ENCODE measurements around the gene DEFB129.

The DEFB129 gene

DNA sequence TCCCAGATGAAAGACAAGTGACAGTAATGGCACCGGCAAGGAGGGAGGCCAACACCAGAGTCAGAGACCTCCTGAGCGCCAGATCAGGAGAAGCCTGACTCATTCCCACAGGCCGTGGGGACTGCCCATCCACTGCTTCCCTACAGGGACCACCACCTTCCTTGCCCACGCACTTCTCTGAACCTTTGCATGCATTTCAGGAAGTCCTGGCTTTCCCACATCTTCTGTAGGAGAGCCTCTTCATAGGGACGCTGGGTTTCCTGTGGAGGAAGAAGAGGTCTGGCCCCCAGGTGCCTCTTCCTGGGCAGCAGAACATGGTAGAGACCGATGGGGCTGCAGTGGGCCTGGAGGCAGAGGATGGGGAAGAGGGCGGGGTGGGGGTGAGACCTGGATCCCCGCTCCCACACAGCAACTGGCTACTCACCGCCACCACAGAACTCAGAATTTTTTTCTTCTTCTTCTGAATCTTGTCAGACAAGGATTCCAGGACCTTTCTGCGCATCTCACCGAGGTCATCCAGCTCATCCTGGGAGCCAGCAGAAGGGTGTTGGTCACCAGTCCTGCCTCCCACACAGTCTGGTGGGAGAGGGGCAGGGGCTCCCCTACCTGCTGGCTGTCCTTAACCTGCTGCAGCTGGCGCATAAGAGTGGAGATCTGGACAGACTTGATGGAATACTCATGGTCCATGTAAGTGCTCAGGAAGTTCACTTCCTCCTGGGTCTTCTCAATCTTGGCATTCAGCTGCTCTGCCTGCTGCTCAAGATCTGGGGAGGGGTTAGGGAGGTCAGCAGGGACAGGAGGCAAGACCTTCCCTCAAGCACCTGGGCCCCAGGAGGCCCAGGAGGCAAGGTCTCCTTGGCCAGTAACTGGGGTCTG, 49.8 kb downstream of the DEFB129 start:
- H3K9me3 ChIP-seq (ENCODE audit: insufficient read depth, low read depth, low read length), result no peaks in the 10 kb centered on the region
- H3K27ac ChIP-seq (ENCODE audit: low read length), result no peak overlapping the region
- H3K4me3 ChIP-seq (ENCODE audit: low read length), result no peak overlapping the region
- H3K27me3 ChIP-seq (ENCODE audit: insufficient read depth, low read length), result peaks cover 7% of the 10 kb centered on the region; the same call in 1 of the 2 replicates
- no peak overlapping the region for H3K9ac ChIP-seq (ENCODE audit: low read depth, low read length)
- H3K4me1 ChIP-seq (ENCODE audit: insufficient read depth, low read length), result no peaks in the 10 kb centered on the region
- H3K36me3 ChIP-seq (ENCODE audit: insufficient read depth, low read depth, low read length), result peaks cover 35% of the 10 kb centered on the region

DNA sequence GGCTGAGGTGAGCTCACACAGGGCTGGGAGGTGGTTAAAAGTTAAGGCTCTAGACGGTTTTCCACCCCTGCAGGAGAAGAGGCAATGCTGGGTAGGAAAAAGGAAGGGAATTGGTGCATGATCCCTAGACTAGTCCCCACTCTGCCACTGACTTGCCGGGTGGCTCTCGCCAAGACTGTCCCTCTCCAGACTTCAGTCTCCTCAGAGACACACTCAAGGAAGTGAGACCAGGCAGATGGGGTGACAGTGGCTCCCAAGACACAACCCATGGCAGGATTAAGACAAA, 50.4 kb downstream of the DEFB129 start:
- Histone ChIP-seq H3K4me1 (ENCODE audit: insufficient read depth, low read length) (no peaks in the 10 kb centered on the region), H3K36me3 (ENCODE audit: insufficient read depth, low read depth, low read length) (peaks cover 35% of the 10 kb centered on the region)

DNA sequence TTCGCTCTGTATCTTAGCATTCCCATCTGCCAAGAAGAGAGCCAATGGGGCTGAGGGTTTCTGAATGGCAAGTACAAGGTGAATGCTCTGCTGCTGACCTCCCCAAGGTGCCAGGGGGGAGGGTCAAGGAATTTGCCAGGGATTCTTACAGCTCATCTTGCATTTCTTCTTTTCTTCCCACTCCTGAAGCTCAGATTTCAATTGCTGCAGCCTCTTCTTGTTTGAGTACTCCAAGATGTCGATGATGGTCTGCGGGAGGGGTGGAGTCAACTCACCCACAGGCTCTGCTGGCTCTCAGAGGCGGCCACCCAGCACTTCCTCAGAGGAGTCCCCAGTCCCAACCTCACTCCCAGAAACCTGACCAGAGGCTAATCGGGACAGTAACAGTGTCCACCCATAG, 51.1 kb downstream of the DEFB129 start:
- Histone ChIP-seq H3K9me3 (ENCODE audit: insufficient read depth, low read depth, low read length) (no peaks in the 10 kb centered on the region), H3K27ac (ENCODE audit: low read length) (no peak overlapping the region), H3K9ac (ENCODE audit: low read depth, low read length) (no peak overlapping the region), H3K27me3 (ENCODE audit: insufficient read depth, low read length) (peaks cover 11% of the 10 kb centered on the region; the same call in 1 of the 2 replicates), H3K4me1 (ENCODE audit: insufficient read depth, low read length) (no peaks in the 10 kb centered on the region), H3K36me3 (ENCODE audit: insufficient read depth, low read depth, low read length) (peaks cover 35% of the 10 kb centered on the region), H3K4me3 (ENCODE audit: low read length) (peak overlapping the region; percentile 43; the same call in 1 of the 2 replicates)

More for the DNA sequence above, 50.4 kb downstream of the DEFB129 start:
- H3K9ac ChIP-seq (ENCODE audit: low read depth, low read length), result no peak overlapping the region
- peaks cover 11% of the 10 kb centered on the region; the same call in 1 of the 2 replicates for H3K27me3 ChIP-seq (ENCODE audit: insufficient read depth, low read length)
- H3K9me3 ChIP-seq (ENCODE audit: insufficient read depth, low read depth, low read length), result no peaks in the 10 kb centered on the region
- H3K4me3 ChIP-seq (ENCODE audit: low read length), result no peak overlapping the region
- H3K27ac ChIP-seq (ENCODE audit: low read length), result no peak overlapping the region

DNA sequence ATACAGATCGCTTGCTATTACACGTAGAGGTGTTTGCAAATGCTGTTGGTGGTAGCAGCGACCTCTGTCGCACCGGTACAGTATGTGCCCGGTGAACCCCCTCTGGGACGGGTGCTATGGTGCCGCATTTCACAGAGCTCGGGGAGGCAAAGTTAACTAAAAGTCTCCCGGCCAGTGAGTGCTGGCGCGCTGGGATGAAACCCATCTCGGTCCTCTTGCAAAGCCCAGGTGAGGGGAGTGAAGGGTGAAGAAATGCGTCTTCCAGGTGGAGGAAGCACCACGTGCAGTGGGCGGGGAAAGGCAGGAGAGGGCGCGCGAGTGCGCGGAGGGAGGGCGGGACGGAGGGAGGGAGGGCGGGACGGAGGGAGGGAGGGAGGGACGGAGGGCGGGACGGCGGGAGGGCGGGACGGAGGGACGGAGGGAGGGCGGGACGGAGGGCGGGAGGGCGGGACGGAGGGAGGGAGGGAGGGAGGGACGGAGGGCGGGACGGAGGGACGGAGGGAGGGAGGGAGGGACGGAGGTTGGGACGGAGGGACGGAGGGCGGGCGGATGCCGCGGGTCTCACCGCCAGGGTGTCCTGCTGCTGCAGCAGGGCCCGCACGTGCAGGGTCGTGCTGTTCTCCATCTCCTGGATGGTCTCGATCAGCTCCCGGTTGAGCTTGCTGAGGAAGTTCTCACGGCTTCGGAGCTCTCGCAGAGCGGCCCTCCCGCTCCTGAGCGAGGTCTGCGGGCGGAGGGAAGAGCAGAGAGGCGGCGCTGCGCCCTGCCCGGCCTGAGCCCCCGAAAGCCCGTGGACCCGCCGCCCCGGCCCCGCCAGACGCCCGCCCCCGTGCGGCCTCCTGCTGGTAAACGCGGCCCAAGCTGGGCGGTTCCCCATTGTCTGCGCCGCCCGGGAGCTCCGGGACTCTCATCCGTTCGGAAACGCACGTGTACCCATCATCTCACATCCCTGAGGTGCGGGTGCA, 51.8 kb downstream of the DEFB129 start:
- H3K27ac ChIP-seq (ENCODE audit: low read length), result no peak overlapping the region
- H3K9ac ChIP-seq (ENCODE audit: low read depth, low read length), result no peak overlapping the region
- peaks cover 35% of the 10 kb centered on the region for H3K36me3 ChIP-seq (ENCODE audit: insufficient read depth, low read depth, low read length)
- no peaks in the 10 kb centered on the region for H3K9me3 ChIP-seq (ENCODE audit: insufficient read depth, low read depth, low read length)
- H3K4me3 ChIP-seq (ENCODE audit: low read length), result peak overlapping the region; percentile 43; the same call in 1 of the 2 replicates
- no peaks in the 10 kb centered on the region for H3K4me1 ChIP-seq (ENCODE audit: insufficient read depth, low read length)
- peaks cover 11% of the 10 kb centered on the region; the same call in 1 of the 2 replicates for H3K27me3 ChIP-seq (ENCODE audit: insufficient read depth, low read length)
